GM12865 (cell line): ENCODE data around the gene SPC25.

Experiments used
- DNase-seq: peaks from one replicate; pipeline ENCODE4 v3.0.0; 2010; ENCODE audit warnings: low read depth
- H3K4me3 ChIP-seq: 2 replicates; pipeline ENCODE4 v1.5.1; 2011; ENCODE audit warnings: mild to moderate bottlenecking, low read depth, low read length, control low read depth
- TF ChIP-seq, protein P1 (sequence below): IDR thresholded peaks from 2 replicates; pipeline ENCODE4 v1.5.1; 2011; ENCODE audit warnings: low read length, control low read depth, low read depth, inconsistent platforms; ENCODE audit not compliant: insufficient read depth; ENCODE audit errors: missing control alignments

Gene SPC25

DNA sequence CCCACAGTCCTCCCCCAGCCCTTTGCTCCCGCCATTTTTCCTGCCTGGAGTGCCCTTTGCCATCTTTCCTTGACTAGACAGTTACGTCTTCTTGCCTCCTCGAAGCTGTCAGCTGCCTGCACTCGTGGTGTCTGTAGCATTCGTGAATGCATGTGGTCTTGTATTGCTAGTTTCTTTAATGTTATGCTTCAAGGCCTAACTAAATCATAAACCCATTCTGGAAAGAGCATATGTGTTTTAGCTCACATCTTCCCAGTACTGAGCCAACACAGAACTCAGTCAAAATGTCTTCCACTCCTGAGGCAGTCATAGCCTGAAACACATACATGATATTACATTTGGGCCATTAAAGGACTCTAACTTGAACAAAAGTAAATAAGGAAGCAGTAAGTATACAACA lies 35.6 kb downstream of the SPC25 start:
- DNase-seq, result no peak
- no peak overlapping the region for H3K4me3 ChIP-seq
- TF ChIP-seq, protein P1, sequence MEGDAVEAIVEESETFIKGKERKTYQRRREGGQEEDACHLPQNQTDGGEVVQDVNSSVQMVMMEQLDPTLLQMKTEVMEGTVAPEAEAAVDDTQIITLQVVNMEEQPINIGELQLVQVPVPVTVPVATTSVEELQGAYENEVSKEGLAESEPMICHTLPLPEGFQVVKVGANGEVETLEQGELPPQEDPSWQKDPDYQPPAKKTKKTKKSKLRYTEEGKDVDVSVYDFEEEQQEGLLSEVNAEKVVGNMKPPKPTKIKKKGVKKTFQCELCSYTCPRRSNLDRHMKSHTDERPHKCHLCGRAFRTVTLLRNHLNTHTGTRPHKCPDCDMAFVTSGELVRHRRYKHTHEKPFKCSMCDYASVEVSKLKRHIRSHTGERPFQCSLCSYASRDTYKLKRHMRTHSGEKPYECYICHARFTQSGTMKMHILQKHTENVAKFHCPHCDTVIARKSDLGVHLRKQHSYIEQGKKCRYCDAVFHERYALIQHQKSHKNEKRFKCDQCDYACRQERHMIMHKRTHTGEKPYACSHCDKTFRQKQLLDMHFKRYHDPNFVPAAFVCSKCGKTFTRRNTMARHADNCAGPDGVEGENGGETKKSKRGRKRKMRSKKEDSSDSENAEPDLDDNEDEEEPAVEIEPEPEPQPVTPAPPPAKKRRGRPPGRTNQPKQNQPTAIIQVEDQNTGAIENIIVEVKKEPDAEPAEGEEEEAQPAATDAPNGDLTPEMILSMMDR, result no peak

DNA sequence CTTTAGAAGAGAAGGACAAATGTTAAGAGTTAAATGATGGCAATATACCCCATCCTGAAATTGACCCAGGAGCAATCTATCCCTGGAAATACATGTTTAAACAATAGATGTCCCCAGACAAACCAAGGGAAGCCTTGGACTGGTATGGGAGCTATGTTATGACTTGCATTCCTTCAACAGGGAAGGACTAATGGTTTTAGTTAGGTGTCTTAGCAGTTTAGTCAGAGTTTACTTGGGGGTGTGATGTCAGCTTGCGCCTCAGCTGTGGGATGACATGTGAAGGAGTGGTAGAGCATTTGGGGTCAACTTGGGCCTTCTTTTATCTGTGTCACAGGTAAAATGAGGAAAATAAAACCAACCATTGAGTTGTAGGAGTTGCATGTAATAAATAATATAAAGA lies 36.8 kb downstream of the SPC25 start:
- TF ChIP-seq, protein P1, result no peak
- H3K4me3 ChIP-seq, result no peak overlapping the region
- DNase-seq, result no peak

DNA sequence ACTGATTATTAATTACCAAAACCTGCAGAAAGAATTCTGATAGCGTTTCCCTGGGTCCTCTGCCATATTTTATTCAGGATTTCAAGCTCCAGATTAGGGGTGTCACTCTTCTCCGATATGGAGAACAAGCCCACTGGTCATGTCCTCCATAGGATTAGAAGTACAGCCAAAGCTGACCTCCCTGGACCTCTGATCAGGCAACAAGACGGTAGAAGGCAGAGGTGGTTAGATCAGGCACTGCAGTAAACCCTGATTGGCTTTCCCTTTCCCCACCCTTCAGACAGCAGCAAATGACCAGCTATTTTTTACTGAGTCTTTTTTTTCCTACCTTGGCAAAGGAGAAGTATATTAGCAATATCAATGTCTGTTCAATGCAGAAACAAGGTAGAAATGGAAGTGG lies 37.7 kb downstream of the SPC25 start:
- no peak overlapping the region for H3K4me3 ChIP-seq
- no peak for DNase-seq
- TF ChIP-seq, protein P1, result no peak

DNA sequence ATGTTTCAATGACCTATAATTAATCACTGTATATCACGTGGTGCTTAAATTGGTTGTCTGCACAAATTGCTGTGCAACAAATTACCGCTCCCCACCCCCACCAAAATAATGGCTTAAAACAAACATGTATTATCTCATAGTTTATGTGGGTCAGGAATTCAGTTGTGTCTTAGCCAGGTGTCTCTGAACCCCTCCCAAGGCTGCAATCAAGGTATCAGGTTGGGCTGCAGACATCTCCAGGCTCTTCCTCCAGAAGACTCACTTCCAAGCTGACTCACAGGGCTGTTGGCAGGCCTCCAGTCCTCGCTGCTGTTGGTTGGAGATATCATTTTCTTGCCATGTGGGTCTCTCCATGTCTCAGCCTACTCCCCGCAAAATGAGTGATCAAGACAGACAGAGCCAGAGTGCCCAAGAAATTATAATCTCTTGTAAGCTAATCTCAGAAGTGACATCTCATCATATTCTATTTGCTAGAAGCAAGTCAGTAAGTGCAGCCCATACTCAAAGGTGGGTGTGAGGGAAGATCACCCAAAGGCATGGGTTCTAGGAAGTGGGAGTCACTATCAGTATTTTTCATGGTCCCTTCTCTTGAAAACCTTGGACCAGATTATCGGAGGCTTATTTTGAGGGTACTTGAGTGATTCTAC lies 38.4 kb downstream of the SPC25 start:
- no peak for DNase-seq
- TF ChIP-seq, protein P1, result no peak
- H3K4me3 ChIP-seq, result no peak overlapping the region

DNA sequence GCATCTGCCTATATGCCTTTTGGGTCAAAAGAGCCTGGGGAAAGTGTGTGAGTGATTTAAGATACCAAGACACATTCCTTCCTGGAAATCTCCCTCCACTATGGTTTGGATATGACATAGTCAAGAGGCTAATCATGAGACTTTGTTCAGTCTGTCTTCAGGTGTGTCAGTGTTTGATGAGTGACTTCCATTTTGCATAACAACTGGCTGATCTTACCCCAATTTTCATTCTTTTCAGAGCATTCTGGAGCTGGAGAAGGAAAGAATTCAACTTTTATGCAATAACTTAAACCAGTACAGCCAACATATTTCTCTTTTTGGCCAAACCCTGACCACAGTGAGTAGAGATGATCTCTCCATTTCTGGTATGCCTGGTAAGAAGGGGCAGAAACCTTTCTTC lies 39.4 kb downstream of the SPC25 start:
- DNase-seq, result no peak
- H3K4me3 ChIP-seq, result no peak overlapping the region
- TF ChIP-seq, protein P1, result no peak

DNA sequence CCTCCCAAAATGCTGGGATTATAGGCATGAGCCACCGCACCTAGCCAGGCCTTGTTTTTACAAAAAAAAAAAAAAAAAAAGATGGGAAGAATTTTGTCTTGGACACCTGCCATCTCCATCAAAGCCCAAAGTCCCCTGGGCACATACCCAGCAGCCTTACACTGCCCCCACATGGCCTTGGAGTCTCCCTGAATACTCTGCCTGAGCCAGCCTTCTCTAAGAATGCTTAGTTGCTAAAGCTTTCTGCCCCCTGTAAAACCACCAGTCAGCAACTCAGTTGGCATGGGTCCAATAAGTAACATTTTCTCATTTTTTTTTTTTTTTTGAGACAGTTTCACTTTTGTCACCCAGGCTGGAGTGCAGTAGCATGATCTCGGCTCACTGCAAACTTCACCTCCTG lies 40.6 kb downstream of the SPC25 start:
- TF ChIP-seq, protein P1, result no peak
- peak; percentile 28 for DNase-seq
- H3K4me3 ChIP-seq, result no peak overlapping the region

DNA sequence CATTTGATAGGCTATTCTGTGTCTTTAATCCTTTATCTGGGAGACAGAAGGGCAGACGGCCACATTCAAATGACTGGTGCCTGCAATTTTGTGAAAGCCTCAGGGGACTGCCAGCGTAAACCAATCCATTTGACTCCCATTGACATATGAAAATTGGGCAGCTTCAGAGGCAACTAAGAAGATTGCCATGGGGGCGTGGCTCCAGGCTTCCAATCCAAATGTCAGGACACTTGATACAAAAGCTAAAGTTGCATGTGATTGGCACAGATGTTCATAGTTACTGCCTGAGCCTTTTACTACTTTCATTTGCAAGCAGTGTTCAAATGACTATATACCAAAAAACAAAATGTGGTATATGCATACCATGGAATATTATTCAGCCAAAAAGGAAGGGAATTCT lies 42.0 kb downstream of the SPC25 start:
- DNase-seq, result no peak
- no peak overlapping the region for H3K4me3 ChIP-seq
- TF ChIP-seq, protein P1, result no peak
